Cardiac muscle cell (in vitro differentiated cells and primary cell): Measurements from ENCODE around the gene MOCS3. TPM values are rescaled to one million over a fixed set of nuclear protein-coding genes. Genes with fewer than 3 reads are reported as not detected.

Experiments
- DNase-seq, 2 donors: peaks; one replicate each; pipeline versions ENCODE4 v3.0.0 to v3.0.0-alpha.2; 2010 to 2017; ENCODE audit warnings: low read depth in 1 of 2, low spot score in 1 of 2
- H3K27ac ChIP-seq: fragments of 200-600 bp; sonication (generic); 2 replicates; pipeline ENCODE4 v1.5.1; 2016
- H3K27me3 ChIP-seq: fragments of 200-600 bp; sonication (generic); 2 replicates; pipeline ENCODE4 v1.6.0; 2016; ENCODE audit warnings: control low read depth
- H3K36me3 ChIP-seq: fragments of 200-600 bp; sonication (generic); 2 replicates; pipeline ENCODE4 v1.5.1; 2016; ENCODE audit warnings: control low read depth
- H3K4me1 ChIP-seq: fragments of 200-600 bp; sonication (generic); 2 replicates; pipeline ENCODE4 v1.8.1; 2017; ENCODE audit warnings: low read depth, mild to moderate bottlenecking, mixed run types
- H3K4me3 ChIP-seq: fragments of 200-600 bp; sonication (generic); 2 replicates; pipeline ENCODE4 v1.5.1; 2016; ENCODE audit warnings: mild to moderate bottlenecking
- H3K9me3 ChIP-seq: fragments of 200-600 bp; sonication (generic); 2 replicates; pipeline ENCODE4 v1.5.1; 2017; ENCODE audit warnings: low read depth, mild to moderate bottlenecking, control low read depth
- polyA plus RNA-seq: library from polyadenylated mRNA; unstranded; fragments of >200 nt; fragmentation: Nextera tagmentation; extraction: Ambion mirVana; gene quantifications from 2 replicates; pipeline ENCODE4 v1.2.1, GENCODE V29; 2016
- total RNA-seq: library from RNA; depleted of rRNA; stranded (reverse); fragments of >200 nt; gene quantifications from 2 replicates; pipeline ENCODE4 v1.2.3, GENCODE V29; 2016
- TF ChIP-seq, protein P1 (sequence below): IDR thresholded peaks from 2 replicates; pipeline ENCODE4 v1.5.1; 2012; ENCODE audit warnings: low read depth, mild to moderate bottlenecking, low read length

The MOCS3 gene, protein sequence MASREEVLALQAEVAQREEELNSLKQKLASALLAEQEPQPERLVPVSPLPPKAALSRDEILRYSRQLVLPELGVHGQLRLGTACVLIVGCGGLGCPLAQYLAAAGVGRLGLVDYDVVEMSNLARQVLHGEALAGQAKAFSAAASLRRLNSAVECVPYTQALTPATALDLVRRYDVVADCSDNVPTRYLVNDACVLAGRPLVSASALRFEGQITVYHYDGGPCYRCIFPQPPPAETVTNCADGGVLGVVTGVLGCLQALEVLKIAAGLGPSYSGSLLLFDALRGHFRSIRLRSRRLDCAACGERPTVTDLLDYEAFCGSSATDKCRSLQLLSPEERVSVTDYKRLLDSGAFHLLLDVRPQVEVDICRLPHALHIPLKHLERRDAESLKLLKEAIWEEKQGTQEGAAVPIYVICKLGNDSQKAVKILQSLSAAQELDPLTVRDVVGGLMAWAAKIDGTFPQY
- total RNA-seq (9.4 and 9.6 TPM in 2 replicates), polyA plus RNA-seq (6.2 and 10.3 TPM in 2 replicates)

DNA sequence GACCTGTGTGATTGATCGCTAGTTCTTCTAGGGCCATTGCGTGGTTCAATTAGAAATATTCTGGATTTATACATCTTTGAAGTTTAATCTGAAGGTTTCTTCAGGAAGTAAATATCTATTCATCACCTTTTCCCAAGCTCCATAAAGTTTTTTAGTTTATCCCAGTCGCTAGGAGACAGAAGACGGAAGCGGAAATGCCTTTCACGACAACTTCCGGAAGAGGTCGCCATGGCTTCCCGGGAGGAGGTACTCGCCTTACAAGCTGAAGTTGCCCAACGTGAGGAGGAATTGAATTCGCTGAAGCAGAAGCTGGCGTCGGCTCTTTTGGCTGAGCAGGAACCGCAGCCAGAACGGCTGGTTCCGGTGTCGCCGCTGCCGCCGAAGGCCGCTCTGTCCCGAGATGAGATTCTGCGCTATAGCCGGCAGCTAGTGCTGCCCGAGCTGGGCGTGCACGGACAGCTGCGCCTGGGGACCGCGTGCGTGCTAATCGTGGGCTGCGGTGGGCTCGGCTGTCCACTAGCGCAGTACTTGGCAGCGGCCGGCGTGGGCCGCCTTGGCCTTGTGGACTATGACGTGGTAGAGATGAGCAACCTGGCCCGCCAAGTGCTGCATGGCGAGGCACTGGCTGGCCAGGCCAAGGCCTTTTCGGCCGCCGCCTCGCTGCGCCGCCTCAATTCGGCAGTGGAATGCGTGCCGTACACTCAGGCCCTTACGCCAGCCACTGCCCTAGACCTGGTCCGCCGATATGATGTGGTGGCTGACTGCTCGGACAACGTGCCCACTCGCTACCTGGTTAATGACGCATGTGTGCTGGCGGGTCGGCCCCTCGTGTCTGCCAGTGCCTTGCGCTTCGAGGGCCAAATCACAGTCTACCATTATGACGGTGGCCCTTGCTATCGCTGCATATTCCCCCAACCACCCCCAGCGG, at the start of gene MOCS3:
TSS of gene MOCS3 (plus strand) at position 204 of the 928 bp plus-strand sequence. CDS start at position 229, 25 bp downstream.
- TF ChIP-seq, protein P1, sequence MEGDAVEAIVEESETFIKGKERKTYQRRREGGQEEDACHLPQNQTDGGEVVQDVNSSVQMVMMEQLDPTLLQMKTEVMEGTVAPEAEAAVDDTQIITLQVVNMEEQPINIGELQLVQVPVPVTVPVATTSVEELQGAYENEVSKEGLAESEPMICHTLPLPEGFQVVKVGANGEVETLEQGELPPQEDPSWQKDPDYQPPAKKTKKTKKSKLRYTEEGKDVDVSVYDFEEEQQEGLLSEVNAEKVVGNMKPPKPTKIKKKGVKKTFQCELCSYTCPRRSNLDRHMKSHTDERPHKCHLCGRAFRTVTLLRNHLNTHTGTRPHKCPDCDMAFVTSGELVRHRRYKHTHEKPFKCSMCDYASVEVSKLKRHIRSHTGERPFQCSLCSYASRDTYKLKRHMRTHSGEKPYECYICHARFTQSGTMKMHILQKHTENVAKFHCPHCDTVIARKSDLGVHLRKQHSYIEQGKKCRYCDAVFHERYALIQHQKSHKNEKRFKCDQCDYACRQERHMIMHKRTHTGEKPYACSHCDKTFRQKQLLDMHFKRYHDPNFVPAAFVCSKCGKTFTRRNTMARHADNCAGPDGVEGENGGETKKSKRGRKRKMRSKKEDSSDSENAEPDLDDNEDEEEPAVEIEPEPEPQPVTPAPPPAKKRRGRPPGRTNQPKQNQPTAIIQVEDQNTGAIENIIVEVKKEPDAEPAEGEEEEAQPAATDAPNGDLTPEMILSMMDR, result no peak
- H3K4me1 ChIP-seq, result peaks cover 24% of the 10 kb centered on the region
- H3K27me3 ChIP-seq, result no peaks in the 10 kb centered on the region
- H3K36me3 ChIP-seq, result peaks cover 23% of the 10 kb centered on the region
- H3K4me3 ChIP-seq, result peak within 1 kb of the TSS; percentile 93
- H3K27ac ChIP-seq, result peak within 1 kb of the TSS; percentile 94
- peak; percentile 92 to 95 for DNase-seq
- H3K9me3 ChIP-seq, result no peaks in the 10 kb centered on the region

DNA sequence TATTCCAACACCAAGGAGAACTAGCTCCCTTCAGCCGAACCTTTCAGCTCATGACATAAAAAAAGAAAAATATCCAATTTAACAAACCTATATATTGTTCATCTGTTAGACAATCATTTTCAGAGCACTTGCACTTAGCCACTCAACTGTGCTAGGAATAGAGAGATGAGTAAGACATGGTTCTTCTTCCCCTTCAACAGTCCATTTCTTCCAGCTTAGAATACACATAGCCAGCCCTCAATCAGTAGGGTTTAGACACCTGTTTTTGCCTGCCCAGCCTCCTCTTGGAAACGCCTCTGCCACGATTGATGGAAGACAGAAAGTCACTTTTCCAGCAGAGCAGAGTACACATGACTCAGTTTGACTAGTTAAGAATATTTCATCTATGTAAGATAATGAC, 49.2 kb upstream of the MOCS3 start:
- DNase-seq, result no peak
- peaks cover 20% of the 10 kb centered on the region for H3K4me1 ChIP-seq
- H3K36me3 ChIP-seq, result no peaks in the 10 kb centered on the region
- H3K4me3 ChIP-seq, result no peak overlapping the region
- TF ChIP-seq, protein P1, result no peak
- H3K27me3 ChIP-seq, result no peaks in the 10 kb centered on the region
- no peaks in the 10 kb centered on the region for H3K9me3 ChIP-seq
- peak overlapping the region; percentile 22 for H3K27ac ChIP-seq

DNA sequence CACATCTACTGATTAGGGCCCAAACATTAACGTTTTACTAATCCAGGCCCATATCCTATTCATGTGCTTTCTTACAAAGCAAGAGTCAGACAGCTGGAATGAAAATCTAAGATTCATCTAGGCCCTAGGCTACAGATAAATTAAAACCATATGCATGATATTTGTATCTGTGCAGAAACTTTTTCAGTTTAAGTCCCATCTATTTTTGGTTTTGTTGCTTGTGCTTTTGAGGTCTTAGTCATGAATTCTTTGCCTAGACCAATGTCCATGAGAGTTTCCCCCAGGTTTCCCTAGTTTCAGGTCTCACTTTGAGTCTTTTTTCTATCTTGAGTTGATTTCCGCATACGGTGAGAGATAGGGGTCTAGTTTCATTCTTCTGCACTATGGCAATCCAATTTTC, 47.6 kb upstream of the MOCS3 start:
- no peaks in the 10 kb centered on the region for H3K9me3 ChIP-seq
- DNase-seq, result no peak
- no peaks in the 10 kb centered on the region for H3K27me3 ChIP-seq
- no peaks in the 10 kb centered on the region for H3K36me3 ChIP-seq
- TF ChIP-seq, protein P1, result no peak
- H3K27ac ChIP-seq, result peak overlapping the region; percentile 39
- H3K4me3 ChIP-seq, result no peak overlapping the region
- H3K4me1 ChIP-seq, result peaks cover 33% of the 10 kb centered on the region

DNA sequence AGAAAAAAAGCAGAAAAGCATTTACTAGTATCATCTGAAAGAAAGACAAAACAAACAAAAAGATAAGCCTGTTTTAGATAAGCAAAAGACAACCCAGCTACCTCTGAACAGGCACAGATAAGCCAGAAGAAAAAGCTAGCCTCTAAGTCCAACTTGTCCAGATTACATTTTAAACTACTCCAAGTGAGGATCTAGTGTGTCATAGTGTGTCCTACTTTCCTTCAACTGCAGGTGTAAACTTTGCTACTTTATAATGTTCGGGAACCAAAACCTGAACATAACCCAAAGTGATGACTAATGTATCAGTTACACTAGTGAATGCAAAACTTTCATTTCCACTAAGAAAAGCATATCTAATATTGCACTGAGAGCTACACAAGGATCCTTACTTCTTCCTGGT, 46.9 kb upstream of the MOCS3 start:
- no peaks in the 10 kb centered on the region for H3K36me3 ChIP-seq
- DNase-seq, result no peak
- H3K9me3 ChIP-seq, result no peaks in the 10 kb centered on the region
- TF ChIP-seq, protein P1, result no peak
- no peak overlapping the region for H3K4me3 ChIP-seq
- H3K27ac ChIP-seq, result no peak overlapping the region
- H3K27me3 ChIP-seq, result no peaks in the 10 kb centered on the region
- H3K4me1 ChIP-seq, result peaks cover 40% of the 10 kb centered on the region

DNA sequence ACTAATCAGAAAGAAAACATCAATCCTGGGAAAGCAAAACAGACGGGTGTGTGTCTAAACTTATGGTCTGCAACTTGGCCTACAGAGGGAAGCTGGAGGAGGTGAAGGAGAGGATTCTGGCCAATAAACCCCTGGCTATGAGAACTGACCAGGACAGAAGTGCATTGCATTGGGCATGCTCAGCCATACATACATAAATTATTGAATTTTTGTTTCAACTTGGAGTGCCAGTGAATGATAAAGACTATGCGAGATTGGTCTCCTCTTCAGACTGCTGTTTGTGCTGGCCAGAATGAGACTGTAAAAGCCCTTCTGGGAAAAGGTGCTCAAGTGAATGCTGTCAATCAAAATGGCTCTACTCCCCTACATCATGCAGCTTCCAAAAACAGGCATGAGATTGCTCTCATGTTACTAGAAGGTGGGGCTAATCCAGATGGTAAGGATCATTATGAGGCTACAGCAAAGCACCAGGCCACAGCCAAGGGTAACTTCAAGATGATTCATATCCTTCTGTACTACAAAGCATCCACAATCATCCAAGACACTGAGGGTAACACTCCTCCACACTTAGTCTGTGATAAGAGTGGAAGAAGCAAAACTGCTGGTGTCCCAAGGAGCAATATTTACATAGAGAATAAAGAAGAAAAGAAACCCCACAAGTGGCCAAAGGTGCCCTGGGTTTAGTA, 44.8 kb upstream of the MOCS3 start:
- H3K27me3 ChIP-seq, result no peaks in the 10 kb centered on the region
- no peaks in the 10 kb centered on the region for H3K36me3 ChIP-seq
- H3K4me3 ChIP-seq, result no peak overlapping the region
- H3K9me3 ChIP-seq, result no peaks in the 10 kb centered on the region
- TF ChIP-seq, protein P1, result no peak
- peaks cover 47% of the 10 kb centered on the region for H3K4me1 ChIP-seq
- peak overlapping the region; percentile 76 for H3K27ac ChIP-seq
- peak in 1 of 2 donors; percentile 82 for DNase-seq
